Inflammatory macrophage (primary cell): ENCODE measurements around the gene STAM.

Experiments
- DNase-seq, 2 donors: peaks; one replicate each; pipeline ENCODE4 v3.0.0-alpha.2; 2020 to 2022

The STAM gene

DNA sequence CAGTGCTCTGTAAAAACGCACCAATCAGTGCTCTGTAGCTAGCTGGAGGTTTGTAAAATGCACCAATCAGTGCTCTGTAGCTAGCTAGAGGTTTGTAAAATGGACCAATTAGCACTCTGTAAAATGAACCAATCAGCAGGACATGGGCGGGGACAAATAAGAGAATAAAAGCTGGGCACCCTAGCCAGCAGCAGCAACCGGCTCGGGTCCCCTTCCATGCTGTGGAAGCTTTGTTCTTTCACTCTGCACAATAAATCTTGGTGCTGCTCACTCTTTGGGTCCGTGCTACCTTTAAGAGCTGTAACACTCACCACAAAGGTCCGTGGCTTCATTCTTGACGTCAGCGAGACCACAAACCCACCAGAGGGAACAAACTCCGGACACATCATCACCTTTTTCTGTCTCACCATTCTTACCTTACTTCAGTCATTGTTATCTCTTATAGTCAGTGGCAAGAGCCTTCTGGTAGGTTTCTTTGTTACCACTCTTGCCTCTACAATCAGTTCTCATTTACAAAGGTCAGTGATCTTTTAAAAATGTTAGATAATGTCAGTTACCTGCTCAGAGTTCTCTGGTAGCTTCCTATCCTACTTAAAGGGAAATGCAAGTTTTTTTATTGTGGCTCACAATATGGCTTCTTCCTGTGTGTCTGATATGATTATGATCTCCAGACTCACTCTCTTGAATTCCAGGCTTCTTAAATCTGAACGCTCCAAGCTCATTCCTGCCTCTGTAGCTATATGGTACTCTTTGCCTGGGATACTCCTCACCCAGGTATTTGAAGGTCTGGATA is 4.5 kb downstream of the STAM start:
- no peak for DNase-seq

GRCh38 chr10:17649052-17649451 is 5.1 kb downstream of the STAM start:
- no peak for DNase-seq

- DNase-seq, result no peak
These were observed 5.9 kb downstream of the STAM start for GRCh38 chr10:17649836-17650235.

DNA sequence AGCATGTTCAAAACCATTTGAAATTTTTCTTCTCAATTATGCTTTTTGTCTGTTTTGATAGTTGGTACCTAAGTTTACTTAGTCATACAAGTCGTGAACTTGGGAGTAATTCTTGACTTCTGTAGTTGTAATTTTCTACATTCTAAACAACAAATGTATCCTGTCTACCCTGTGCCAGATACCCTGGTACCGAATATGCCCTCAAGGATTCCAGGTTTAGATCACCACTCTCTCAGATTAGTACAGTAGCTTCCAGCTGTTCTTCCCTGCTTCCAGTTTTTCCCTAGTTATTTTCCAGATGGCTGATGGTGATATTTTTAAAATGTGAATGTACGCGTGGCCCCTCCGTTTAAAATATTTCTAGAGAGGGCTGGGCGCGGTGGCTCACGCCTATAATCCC is 6.5 kb downstream of the STAM start:
- DNase-seq, result no peak

- no peak for DNase-seq
These were observed 7.9 kb downstream of the STAM start for GRCh38 chr10:17651896-17652295.

DNA sequence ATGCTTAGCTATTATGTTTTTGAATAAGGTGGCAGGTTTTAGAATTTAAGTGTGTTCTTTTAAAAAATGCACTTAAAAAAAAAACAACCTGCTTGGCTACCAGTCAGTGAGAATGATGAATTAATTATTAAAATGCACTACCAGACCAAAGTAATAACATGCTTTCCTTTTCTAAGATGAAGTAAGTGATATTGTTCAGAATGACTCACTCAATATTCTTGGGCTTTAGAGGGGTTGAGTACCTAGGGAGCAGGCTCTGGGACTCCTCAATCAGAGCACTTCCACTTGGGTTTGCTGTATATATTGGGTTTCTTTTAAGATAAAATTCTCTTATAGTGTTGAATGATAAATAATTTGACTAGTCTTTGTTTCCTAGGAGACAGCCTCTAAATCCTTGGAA is 8.6 kb downstream of the STAM start:
- no peak for DNase-seq

GRCh38 chr10:17655009-17655408 is 11.1 kb downstream of the STAM start:
- no peak for DNase-seq

DNA sequence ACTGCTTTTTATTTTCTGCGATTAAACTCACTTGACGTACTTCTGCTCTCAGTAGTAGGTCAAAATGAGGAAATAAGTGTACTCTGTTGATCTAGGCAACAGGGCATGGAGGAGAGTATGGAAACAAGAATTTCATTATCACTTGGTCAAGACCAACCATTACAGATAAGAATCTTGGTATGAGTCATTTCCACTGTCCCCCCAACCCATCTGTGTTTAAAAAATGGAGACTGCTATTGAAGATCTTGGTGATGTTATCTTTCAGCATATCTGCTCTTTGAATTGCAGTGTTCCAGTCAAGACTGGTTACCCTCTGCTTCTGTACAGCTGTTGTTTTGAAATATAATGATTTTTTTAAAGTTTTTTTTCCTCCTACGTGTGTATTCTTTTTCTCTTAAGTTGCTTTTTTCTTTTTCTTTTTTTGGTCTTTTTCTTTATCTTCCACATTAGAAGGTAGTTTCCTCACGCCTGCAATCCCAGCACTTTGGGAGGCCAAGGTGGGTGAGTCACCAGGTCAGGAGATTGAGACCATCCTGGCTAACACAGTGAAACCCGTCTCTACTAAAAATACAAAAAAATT is 11.7 kb downstream of the STAM start:
- DNase-seq, result peak; percentile 7 to 28

GRCh38 chr10:17657103-17657500 is 13.2 kb downstream of the STAM start:
- no peak for DNase-seq

DNA sequence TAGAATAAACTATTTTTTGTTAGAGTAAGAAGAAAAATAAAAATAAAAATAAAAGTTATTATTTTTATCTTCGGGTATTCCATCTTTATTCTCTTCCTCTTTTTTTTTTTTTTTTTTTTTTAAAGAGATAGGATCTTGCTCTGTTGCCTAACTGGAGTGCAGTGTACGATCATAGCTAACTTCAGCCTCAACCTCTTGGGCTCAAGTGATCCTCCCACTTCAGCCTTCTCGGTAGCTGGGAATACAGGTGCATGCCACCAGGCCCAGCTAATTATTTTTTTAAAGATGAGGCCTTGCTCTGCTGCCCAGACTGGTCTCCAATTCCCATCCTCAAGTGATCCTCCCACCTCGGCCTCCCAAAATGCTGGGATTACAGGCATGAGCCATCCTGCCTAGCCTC is 15.4 kb downstream of the STAM start:
- no peak for DNase-seq

GRCh38 chr10:17660921-17661320 is 17.0 kb downstream of the STAM start:
- DNase-seq, result no peak

DNA sequence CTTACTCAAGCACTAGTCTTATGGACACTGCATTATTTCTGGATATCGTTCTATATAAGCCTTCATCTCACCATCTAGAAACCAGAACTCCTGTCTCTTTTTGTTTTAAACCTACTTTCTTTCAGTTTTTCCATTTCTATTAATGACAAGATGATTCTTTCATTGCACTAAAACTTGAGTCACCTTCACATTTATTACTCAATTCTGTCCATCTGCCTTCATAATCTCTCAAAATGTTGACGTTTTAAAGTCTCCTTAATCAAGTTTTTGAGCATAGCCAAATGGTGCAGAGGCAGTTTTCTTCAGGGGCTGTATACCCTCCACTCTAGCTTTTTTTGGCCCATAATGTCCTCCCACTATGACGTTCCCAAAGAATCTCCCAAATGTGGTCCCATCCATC is 17.6 kb downstream of the STAM start:
- DNase-seq, result no peak

- no peak for DNase-seq
These were observed 18.5 kb downstream of the STAM start for GRCh38 chr10:17662193-17663138.

DNA sequence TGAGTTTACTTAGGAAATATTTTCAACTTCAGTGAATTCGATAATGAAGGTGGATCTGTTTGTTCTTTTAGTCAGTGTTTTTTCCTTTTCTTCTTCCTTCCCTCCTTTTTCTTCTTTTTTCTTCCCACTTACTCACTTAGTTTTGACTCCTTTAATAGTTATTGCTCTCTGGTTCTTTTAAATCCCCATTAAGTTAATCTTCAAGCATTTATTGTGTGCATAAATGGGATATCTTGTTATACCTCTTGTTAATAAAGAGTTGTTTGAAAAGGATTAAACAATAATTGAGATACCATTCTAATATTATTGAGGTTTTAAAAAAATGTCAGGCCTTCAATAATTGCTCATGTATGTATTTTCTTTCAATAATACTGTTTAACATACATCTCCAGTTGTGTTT is 19.5 kb downstream of the STAM start:
- DNase-seq, result no peak

GRCh38 chr10:17665747-17666146 is 21.8 kb downstream of the STAM start:
- peak; percentile 86 to 93 for DNase-seq

- DNase-seq, result no peak
These were observed 24.7 kb downstream of the STAM start for GRCh38 chr10:17668435-17669184.

DNA sequence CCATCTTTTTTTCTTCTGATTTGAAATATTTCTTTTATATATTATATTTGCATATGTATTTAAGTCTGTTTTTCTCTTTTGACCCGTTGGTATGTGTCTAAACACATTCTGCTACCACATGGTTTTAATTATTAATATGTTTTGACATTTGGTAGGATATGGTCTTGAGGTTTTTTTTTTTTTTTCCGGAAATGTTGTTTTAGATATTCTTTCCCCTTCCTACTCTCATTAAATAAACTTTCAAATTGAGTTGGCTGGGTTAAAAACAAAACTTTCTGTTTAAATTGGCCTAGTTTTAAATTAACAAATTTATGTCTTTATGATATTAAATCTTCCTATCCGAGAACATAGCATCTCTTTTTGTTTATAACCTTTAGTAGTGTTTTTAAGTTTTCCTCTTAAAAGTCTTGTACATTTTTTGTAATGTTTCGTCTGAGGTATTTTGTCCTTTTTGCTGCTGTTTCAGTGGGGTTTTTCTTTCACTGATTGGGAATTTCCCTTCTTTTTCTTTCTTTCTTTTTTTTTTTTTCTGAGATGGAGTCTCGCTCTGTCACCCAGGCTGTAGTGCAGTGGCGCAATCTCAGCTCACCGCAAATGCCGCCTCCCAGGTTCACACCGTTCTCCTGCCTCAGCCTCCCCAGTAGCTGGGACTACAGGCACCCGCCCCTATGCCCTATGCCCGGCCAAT is 25.4 kb downstream of the STAM start:
- DNase-seq, result no peak

- DNase-seq, result no peak
These were observed 27.4 kb downstream of the STAM start for GRCh38 chr10:17671307-17671706.

- peak; percentile 67 to 79 for DNase-seq
These were observed 29.6 kb downstream of the STAM start for GRCh38 chr10:17673471-17674061.

GRCh38 chr10:17674566-17674965 is 30.6 kb downstream of the STAM start:
- no peak for DNase-seq

DNA sequence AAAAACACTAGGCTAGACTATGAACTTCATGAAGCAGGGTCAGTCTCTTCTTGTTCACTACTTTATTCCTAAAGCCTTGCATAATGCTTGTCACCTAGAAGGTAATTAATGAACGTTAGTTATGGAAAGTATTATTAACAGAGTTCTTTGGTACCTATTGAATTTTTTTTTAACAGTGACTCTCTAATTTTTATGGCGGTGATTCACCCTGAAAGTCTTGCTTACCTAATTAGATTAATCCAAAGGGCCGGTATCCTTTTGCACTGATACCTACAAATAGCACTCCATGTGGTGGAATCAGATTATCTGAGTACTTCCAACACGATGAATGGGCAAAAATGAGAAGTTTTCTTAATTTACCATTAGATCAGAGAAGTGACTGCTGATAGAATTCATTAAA is 31.7 kb downstream of the STAM start:
- no peak for DNase-seq

GRCh38 chr10:17676919-17677318 is 33.0 kb downstream of the STAM start:
- no peak for DNase-seq
